HFFc6 (cell line): ENCODE results near the gene GPX3. TPM values are rescaled to one million over a fixed set of nuclear protein-coding genes. Genes with fewer than 3 reads are reported as not detected.

Source experiments
- DNase-seq: peaks from one replicate; pipeline ENCODE4 v3.0.0-alpha.2; 2018
- H3K27ac Mint-ChIP-seq: 2 replicates; pipeline ENCODE4 v1.8.0; 2020; ENCODE audit warnings: mild to moderate bottlenecking, mixed read lengths
- H3K27me3 Mint-ChIP-seq: 2 replicates; pipeline ENCODE4 v1.8.0; 2021; ENCODE audit warnings: mild to moderate bottlenecking, moderate library complexity, mixed read lengths; ENCODE audit not compliant: insufficient read depth
- H3K36me3 Mint-ChIP-seq: 2 replicates; pipeline ENCODE4 v1.8.0; 2021; ENCODE audit warnings: low read depth, mixed read lengths
- H3K4me1 Mint-ChIP-seq: 2 replicates; pipeline ENCODE4 v1.8.0; 2020; ENCODE audit warnings: low read depth, mixed read lengths
- H3K4me3 Mint-ChIP-seq: 2 replicates; pipeline ENCODE4 v1.8.0; 2020; ENCODE audit warnings: mild to moderate bottlenecking, moderate library complexity, mixed read lengths
- H3K9me3 Mint-ChIP-seq: 2 replicates; pipeline ENCODE4 v1.8.0; 2020; ENCODE audit warnings: mild to moderate bottlenecking, mixed read lengths
- CTCF ChIP-seq: fragments of 200-600 bp; sonication (generic); IDR thresholded peaks from 2 replicates; pipeline ENCODE4 v1.5.0; 2021; ENCODE audit warnings: antibody characterized with exemption, mild to moderate bottlenecking
- total RNA-seq, 6 experiments: library from RNA; stranded (reverse); fragmentation: NEBNext Ultra II Directional; extraction: Animal tissue kit (Norgen Biotek cat#: 25700); gene quantifications; 2 replicates in 1 of 6; 3 replicates in 5 of 6; pipeline ENCODE4 v1.2.3, GENCODE V29; 2021

Gene GPX3
- total RNA-seq, 6 experiments from 2014 or later = 0.66 to 1.2 (median 0.77) TPM

- peaks cover 20% of the 10 kb centered on the region for H3K27me3 Mint-ChIP-seq
- no peak for TF ChIP-seq CTCF
- H3K36me3 Mint-ChIP-seq = no peaks in the 10 kb centered on the region
- peaks cover 19% of the 10 kb centered on the region for H3K4me1 Mint-ChIP-seq
- no peak overlapping the region for H3K4me3 Mint-ChIP-seq
- H3K9me3 Mint-ChIP-seq = no peaks in the 10 kb centered on the region
- H3K27ac Mint-ChIP-seq = no peak overlapping the region
- DNase-seq = no peak
These were observed 13.6 kb upstream of the GPX3 start for GRCh38 chr5:151006704-151007334.

GRCh38 chr5:151007430-151008209 lies 12.8 kb upstream of the GPX3 start:
- no peak for TF ChIP-seq CTCF
- Mint-ChIP-seq H3K36me3 (no peaks in the 10 kb centered on the region), H3K27me3 (peaks cover 20% of the 10 kb centered on the region), H3K4me3 (no peak overlapping the region), H3K27ac (no peak overlapping the region), H3K4me1 (peaks cover 19% of the 10 kb centered on the region), H3K9me3 (no peaks in the 10 kb centered on the region)
- DNase-seq = no peak

GRCh38 chr5:151008210-151008491 lies 12.2 kb upstream of the GPX3 start:
- Mint-ChIP-seq H3K4me3 (no peak overlapping the region), H3K27ac (no peak overlapping the region), H3K4me1 (peaks cover 19% of the 10 kb centered on the region), H3K36me3 (no peaks in the 10 kb centered on the region), H3K27me3 (peaks cover 20% of the 10 kb centered on the region), H3K9me3 (no peaks in the 10 kb centered on the region)
- no peak for TF ChIP-seq CTCF
- no peak for DNase-seq

- no peak overlapping the region for H3K27ac Mint-ChIP-seq
- peaks cover 20% of the 10 kb centered on the region for H3K27me3 Mint-ChIP-seq
- no peaks in the 10 kb centered on the region for H3K36me3 Mint-ChIP-seq
- no peaks in the 10 kb centered on the region for H3K9me3 Mint-ChIP-seq
- peaks cover 19% of the 10 kb centered on the region for H3K4me1 Mint-ChIP-seq
- no peak for TF ChIP-seq CTCF
- no peak overlapping the region for H3K4me3 Mint-ChIP-seq
- DNase-seq = no peak
These were observed 11.5 kb upstream of the GPX3 start for GRCh38 chr5:151008906-151009305.

GRCh38 chr5:151012862-151013261 lies 7.5 kb upstream of the GPX3 start:
- Mint-ChIP-seq H3K4me3 (no peak overlapping the region), H3K27me3 (peaks cover 20% of the 10 kb centered on the region), H3K27ac (no peak overlapping the region), H3K36me3 (no peaks in the 10 kb centered on the region), H3K4me1 (no peaks in the 10 kb centered on the region), H3K9me3 (no peaks in the 10 kb centered on the region)
- no peak for TF ChIP-seq CTCF
- no peak for DNase-seq
